GDM1 (cell line): ENCODE data around the gene KLHL3.

Experiments used
- DNase-seq: peaks from one replicate; lab custom pipeline; 2025; lab: John Stamatoyannopoulos, UW

The KLHL3 gene

GRCh38 chr5:137610598-137610997 is 125.3 kb downstream of the KLHL3 start:
- no peak for DNase-seq

GRCh38 chr5:137609127-137609526 is 126.8 kb downstream of the KLHL3 start:
- DNase-seq, result no peak

- no peak for DNase-seq
Observed at GRCh38 chr5:137607771-137608170, 128.1 kb downstream of the KLHL3 start.

- DNase-seq, result no peak
Observed at GRCh38 chr5:137606401-137606800, 129.5 kb downstream of the KLHL3 start.

GRCh38 chr5:137605411-137605810 is 130.5 kb downstream of the KLHL3 start:
- no peak for DNase-seq

GRCh38 chr5:137604348-137605095 is 131.4 kb downstream of the KLHL3 start:
- no peak for DNase-seq

- DNase-seq, result no peak
Observed at GRCh38 chr5:137603891-137604290, 132.0 kb downstream of the KLHL3 start.

- no peak for DNase-seq
Observed at GRCh38 chr5:137603356-137603755, 132.5 kb downstream of the KLHL3 start.

- DNase-seq, result no peak
Observed at GRCh38 chr5:137602721-137603273, 133.1 kb downstream of the KLHL3 start.

GRCh38 chr5:137600721-137601360 is 135.0 kb downstream of the KLHL3 start:
- no peak for DNase-seq

GRCh38 chr5:137599457-137599856 is 136.4 kb downstream of the KLHL3 start:
- no peak for DNase-seq

- no peak for DNase-seq
Observed at GRCh38 chr5:137598399-137598798, 137.5 kb downstream of the KLHL3 start.

GRCh38 chr5:137596941-137597340 is 138.9 kb downstream of the KLHL3 start:
- no peak for DNase-seq

GRCh38 chr5:137595396-137596079 is 140.4 kb downstream of the KLHL3 start:
- DNase-seq, result no peak

- no peak for DNase-seq
Observed at GRCh38 chr5:137594717-137595116, 141.2 kb downstream of the KLHL3 start.

- DNase-seq, result no peak
Observed at GRCh38 chr5:137592317-137592716, 143.6 kb downstream of the KLHL3 start.

- DNase-seq, result no peak
Observed at GRCh38 chr5:137589185-137589584, 146.7 kb downstream of the KLHL3 start.

GRCh38 chr5:137587919-137588318 is 148.0 kb downstream of the KLHL3 start:
- no peak for DNase-seq

- DNase-seq, result no peak
Observed at GRCh38 chr5:137584262-137584661, 151.6 kb downstream of the KLHL3 start.

- no peak for DNase-seq
Observed at GRCh38 chr5:137583129-137583528, 152.8 kb downstream of the KLHL3 start.

GRCh38 chr5:137582218-137582617 is 153.7 kb downstream of the KLHL3 start:
- no peak for DNase-seq

GRCh38 chr5:137581776-137582175 is 154.1 kb downstream of the KLHL3 start:
- no peak for DNase-seq

GRCh38 chr5:137580030-137580429 is 155.9 kb downstream of the KLHL3 start:
- DNase-seq, result no peak
